Loucy (cell line): ENCODE results near the gene CAMK1D.

ENCODE experiments used
- H2AFZ ChIP-seq: fragments of 200-600 bp; sonication (generic); 2 replicates; pipeline ENCODE4 v1.6.0; 2016; ENCODE audit warnings: antibody characterized with exemption, mild to moderate bottlenecking, low read length, moderate library complexity
- H3F3A ChIP-seq: fragments of 200-600 bp; 2 replicates; pipeline ENCODE4 v1.6.0; 2016; ENCODE audit warnings: antibody characterized with exemption, low read depth, mild to moderate bottlenecking
- H3K27me3 ChIP-seq: fragments of 200-600 bp; sonication (generic); 2 replicates; pipeline ENCODE4 v1.6.1; 2014; ENCODE audit warnings: low read length, mild to moderate bottlenecking; ENCODE audit not compliant: insufficient read depth, poor library complexity, severe bottlenecking
- H3K36me3 ChIP-seq: fragments of 200-600 bp; sonication (generic); 2 replicates; pipeline ENCODE4 v1.6.1; 2016; ENCODE audit warnings: low read length; ENCODE audit not compliant: insufficient read depth
- H3K4me1 ChIP-seq: fragments of 200-600 bp; sonication (generic); 2 replicates; pipeline ENCODE4 v1.5.1; 2014; ENCODE audit warnings: low read length, mild to moderate bottlenecking; ENCODE audit not compliant: insufficient read depth, poor library complexity, severe bottlenecking
- H3K4me2 ChIP-seq: fragments of 200-600 bp; sonication (generic); 2 replicates; pipeline ENCODE4 v1.6.0; 2014; ENCODE audit warnings: antibody characterized with exemption, low read length, low read depth, mild to moderate bottlenecking; ENCODE audit not compliant: poor library complexity, severe bottlenecking
- H3K4me3 ChIP-seq: fragments of 200-600 bp; sonication (generic); 2 replicates; pipeline ENCODE4 v1.5.1; 2014; ENCODE audit warnings: low read length, mild to moderate bottlenecking, mixed read lengths; ENCODE audit not compliant: poor library complexity, severe bottlenecking
- H3K79me2 ChIP-seq: fragments of 200-600 bp; sonication (generic); 2 replicates; pipeline ENCODE4 v1.6.1; 2014; ENCODE audit warnings: low read length; ENCODE audit not compliant: insufficient read depth
- H3K9ac ChIP-seq: fragments of 200-600 bp; sonication (generic); 2 replicates; pipeline ENCODE4 v1.6.0; 2014; ENCODE audit warnings: mild to moderate bottlenecking, low read depth, low read length, moderate library complexity; ENCODE audit not compliant: poor library complexity, severe bottlenecking
- H3K9me2 ChIP-seq: fragments of 200-600 bp; sonication (generic); replicated peaks from 2 replicates; pipeline ENCODE4 v1.6.1; 2016; ENCODE audit warnings: low read depth, low read length, mixed read lengths
- H3K9me3 ChIP-seq: fragments of 200-600 bp; sonication (generic); 2 replicates; pipeline ENCODE4 v1.6.1; 2014; ENCODE audit warnings: mild to moderate bottlenecking, antibody characterized with exemption, low read length, low read depth; ENCODE audit not compliant: insufficient read depth
- H4K20me1 ChIP-seq: fragments of 200-600 bp; sonication (generic); 2 replicates; pipeline ENCODE4 v1.6.0; 2014; ENCODE audit warnings: antibody characterized with exemption, low read length, mild to moderate bottlenecking; ENCODE audit not compliant: insufficient read depth, poor library complexity, severe bottlenecking
- CTCF ChIP-seq: fragments of 200-600 bp; sonication (generic); conservative IDR thresholded peaks from 2 replicates; pipeline ENCODE4 v1.5.1; 2014; ENCODE audit warnings: mild to moderate bottlenecking, antibody characterized with exemption, low read length
- EZH2phosphoT487 ChIP-seq: fragments of 200-600 bp; IDR thresholded peaks from 2 replicates; pipeline ENCODE4 v1.6.1; 2018; ENCODE audit warnings: antibody characterized with exemption, mild to moderate bottlenecking, moderate library complexity, borderline replicate concordance

Gene CAMK1D

GRCh38 chr10:12705943-12706342 lies 356.6 kb downstream of the CAMK1D start:
- Histone ChIP-seq H3K9me3 (no peaks in the 10 kb centered on the region), H3K4me2 (no peak overlapping the region), H3F3A (no peaks in the 10 kb centered on the region), H2AFZ (no peak overlapping the region), H3K4me3 (no peak overlapping the region), H4K20me1 (no peaks in the 10 kb centered on the region), H3K9ac (no peak overlapping the region), H3K4me1 (no peaks in the 10 kb centered on the region), H3K9me2 (no peaks in the 10 kb centered on the region), H3K36me3 (no peaks in the 10 kb centered on the region), H3K79me2 (no peaks in the 10 kb centered on the region), H3K27me3 (no peaks in the 10 kb centered on the region)
- TF ChIP-seq CTCF (no peak), EZH2phosphoT487 (no peak)

- Histone ChIP-seq H3K4me3 (no peak overlapping the region), H3K36me3 (no peaks in the 10 kb centered on the region), H3K27me3 (no peaks in the 10 kb centered on the region), H4K20me1 (no peaks in the 10 kb centered on the region), H3K4me1 (peaks cover 2% of the 10 kb centered on the region), H3K9ac (no peak overlapping the region), H3K9me2 (no peaks in the 10 kb centered on the region), H3K9me3 (no peaks in the 10 kb centered on the region), H2AFZ (no peak overlapping the region), H3K4me2 (no peak overlapping the region), H3K79me2 (no peaks in the 10 kb centered on the region), H3F3A (no peaks in the 10 kb centered on the region)
- TF ChIP-seq EZH2phosphoT487: no peak
- peak; percentile 74 for TF ChIP-seq CTCF
Observed at GRCh38 chr10:12707461-12708185, 358.3 kb downstream of the CAMK1D start.

- H2AFZ ChIP-seq: no peak overlapping the region
Observed at GRCh38 chr10:12709000-12709401, 359.7 kb downstream of the CAMK1D start.

More at GRCh38 chr10:12709000-12709401, 359.7 kb downstream of the CAMK1D start:
- Histone ChIP-seq H3K4me3 (no peak overlapping the region), H3K4me2 (no peak overlapping the region), H3K4me1 (peaks cover 2% of the 10 kb centered on the region), H3K79me2 (no peaks in the 10 kb centered on the region), H3K27me3 (no peaks in the 10 kb centered on the region), H3K9me3 (no peaks in the 10 kb centered on the region), H3K36me3 (no peaks in the 10 kb centered on the region), H4K20me1 (no peaks in the 10 kb centered on the region), H3K9me2 (no peaks in the 10 kb centered on the region), H3K9ac (no peak overlapping the region), H3F3A (no peaks in the 10 kb centered on the region)
- TF ChIP-seq EZH2phosphoT487 (no peak), CTCF (no peak)
